NCI-H526 (cell line): Measurements from ENCODE around the gene MIEN1.
"Not testable (repeated sequence)": the region's sequence is repeated elsewhere in the genome, so short reads cannot be mapped to it uniquely, and the experiment has no call there.

ENCODE experiments used
- DNase-seq, 2 experiments: peaks; one replicate each; lab custom pipeline; 2025; lab: John Stamatoyannopoulos, UW

The MIEN1 gene

GRCh38 chr17:39755554-39756379 is 25.4 kb upstream of the MIEN1 start:
- no peak for DNase-seq

- no peak for DNase-seq
Measured at GRCh38 chr17:39754958-39755553, 24.7 kb upstream of the MIEN1 start.

DNA sequence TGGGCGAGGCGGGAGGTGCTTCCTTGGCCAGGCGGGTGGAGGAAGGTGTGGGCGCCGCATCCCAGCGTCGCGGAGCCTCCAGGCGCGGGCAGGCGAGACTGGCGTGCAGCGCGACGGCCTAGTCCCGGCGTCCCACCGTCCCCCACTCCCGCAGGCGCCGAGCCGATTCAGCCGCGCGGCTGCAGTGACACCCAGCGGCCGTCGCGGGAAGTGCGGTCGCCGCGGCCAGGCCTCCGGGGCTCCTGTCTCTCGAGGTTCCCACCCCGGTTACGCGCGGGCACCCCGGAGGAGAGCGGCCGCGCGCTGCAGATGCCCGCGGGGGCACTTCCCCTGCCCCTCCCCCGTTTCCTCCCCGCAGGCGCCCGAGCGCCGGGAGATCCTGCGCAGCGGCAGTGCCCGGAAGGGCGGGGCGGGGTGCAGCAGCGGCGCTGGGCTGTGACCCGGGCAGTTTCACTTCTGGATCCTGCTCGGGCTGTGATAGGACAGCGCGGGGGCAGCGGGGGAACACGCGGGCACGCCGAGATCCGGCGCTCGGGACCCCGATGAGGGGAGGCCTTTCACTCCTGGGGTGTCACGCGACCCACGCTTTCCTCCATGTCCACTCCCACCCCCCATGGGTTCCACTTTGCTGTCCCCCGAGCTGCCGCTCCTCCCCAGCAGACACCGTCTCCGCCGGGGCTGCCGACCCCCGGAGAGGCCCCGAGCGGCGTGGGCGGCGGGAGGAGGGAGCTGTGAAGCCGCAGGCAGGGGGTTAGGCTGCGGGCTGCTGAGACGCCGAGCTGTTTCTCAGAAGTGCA is 24.0 kb upstream of the MIEN1 start:
- DNase-seq: peak; percentile 80 to 95

DNA sequence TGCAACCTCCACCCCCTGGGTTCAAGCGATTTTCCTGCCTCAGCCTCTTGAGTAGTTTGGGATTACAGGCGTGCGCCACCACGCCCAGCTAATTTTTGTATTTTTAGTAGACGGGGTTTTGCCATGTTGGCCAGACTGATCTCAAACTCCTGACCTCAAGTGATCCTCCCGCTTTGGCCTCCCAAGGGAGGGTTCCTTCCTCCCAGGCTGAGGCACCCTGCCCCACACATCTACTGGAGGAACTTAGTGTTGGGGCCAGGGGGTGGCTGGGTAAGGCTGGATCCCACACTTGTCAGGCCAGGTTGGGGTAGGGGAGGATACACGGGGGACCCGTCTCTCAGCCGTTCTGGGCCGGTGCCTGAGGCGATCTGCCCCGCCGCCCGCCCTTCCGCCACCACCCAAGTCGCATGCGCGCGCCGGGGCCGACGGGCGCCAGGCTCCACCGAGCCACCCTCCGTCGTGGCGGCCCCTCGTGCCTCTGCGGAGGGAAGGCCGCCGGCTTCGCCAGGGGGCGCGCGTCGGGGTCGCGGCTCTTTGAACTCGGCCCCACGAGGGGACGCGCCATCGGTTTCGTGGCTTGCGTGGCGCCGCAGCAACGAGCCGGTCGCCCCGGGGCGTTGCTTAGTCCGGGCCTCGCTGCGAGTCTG is 23.3 kb upstream of the MIEN1 start:
- peak in 1 of 2 experiments; percentile 78 for DNase-seq

- DNase-seq: no peak
Measured at GRCh38 chr17:39752241-39752881, 22.0 kb upstream of the MIEN1 start.

- DNase-seq: no peak
Measured at GRCh38 chr17:39751637-39752036, 21.3 kb upstream of the MIEN1 start.

DNA sequence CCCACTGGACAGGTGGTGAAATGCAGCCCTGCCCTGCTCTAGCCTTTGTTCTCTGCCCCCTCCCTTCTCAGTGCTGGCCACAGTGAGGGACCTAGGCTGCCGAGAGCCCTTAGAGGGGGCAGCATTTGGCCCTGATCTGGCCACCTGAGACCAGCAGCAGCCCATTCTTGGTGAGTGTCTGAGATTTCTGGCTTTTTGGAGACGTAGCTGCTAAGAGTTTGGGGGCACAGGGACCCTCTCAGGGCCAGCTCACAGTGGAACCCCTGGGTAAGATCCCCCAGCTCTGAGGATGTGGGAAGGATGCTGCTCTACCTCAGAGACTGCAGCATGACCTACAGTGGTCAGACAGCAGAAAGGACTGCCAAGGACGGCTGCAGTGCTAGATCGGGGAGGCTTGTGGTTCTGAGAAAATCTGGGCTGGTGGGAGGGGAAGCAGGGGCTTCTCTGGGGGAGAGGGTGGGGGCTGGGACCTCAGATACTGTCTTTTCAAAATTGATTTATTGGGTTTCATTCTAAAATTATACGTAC is 20.7 kb upstream of the MIEN1 start:
- DNase-seq: no peak

- DNase-seq: no peak
Measured at GRCh38 chr17:39750131-39751015, 20.0 kb upstream of the MIEN1 start.

DNA sequence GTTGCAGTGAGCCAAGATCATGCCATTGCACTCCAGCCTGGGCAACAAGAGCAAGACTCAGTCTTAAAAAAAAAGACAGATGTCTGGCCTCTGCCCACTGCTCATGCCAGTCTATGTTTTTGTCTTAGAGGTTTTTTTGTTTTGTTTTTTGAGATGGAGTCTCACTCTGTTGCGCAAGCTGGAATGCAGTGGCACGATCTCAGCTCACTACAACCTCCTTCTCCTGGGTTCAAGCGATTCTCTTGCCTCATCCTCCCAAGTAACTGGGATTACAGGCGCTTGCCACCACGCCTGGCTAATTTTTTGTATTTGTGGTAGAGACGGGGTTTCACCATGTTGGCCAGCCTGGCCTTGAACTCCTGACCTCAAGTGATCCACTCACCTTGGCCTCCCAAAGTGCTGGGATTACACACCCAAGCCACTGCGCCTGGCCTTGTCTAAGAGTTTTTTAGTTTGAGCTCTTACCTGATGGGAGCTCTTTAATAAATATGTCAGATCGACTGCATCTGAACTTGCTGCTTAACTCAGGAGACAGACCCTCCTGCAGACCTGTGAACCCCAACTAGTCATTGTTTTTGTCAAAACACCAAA is 18.2 kb upstream of the MIEN1 start:
- not testable (repeated sequence) for DNase-seq

- no peak for DNase-seq
Measured at GRCh38 chr17:39747745-39748144, 17.4 kb upstream of the MIEN1 start.

- DNase-seq: no peak
Measured at GRCh38 chr17:39746145-39746461, 15.8 kb upstream of the MIEN1 start.

DNA sequence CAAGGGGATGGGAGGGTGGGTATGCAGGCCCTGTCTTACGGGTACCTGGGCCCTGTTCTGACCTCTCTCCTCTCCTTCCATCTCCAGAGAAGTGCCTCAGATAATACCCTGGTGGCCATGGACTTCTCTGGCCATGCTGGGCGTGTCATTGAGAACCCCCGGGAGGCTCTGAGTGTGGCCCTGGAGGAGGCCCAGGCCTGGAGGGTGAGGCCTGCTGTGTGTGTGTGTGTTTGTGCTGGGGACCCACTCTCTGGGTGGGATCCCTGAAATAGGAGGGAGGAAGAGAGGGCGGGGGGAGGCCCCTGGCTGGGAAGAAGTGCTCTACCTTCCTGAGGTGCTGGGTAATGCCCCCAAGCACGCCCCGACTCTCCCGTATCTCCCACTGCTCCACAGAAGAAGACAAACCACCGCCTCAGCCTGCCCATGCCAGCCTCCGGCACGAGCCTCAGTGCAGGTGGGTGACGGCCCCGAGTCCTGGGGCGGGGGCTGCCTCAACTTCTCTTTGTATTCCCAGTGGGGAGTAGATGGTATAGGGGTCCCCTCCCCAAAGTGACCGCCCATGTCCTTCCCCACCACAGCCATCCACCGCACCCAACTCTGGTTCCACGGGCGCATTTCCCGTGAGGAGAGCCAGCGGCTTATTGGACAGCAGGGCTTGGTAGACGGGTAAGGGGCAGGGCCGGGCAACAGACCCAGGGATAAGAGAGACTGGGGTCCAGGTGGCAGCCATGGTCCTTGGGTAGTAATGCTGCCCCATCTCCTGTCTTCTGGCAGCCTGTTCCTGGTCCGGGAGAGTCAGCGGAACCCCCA is 15.2 kb upstream of the MIEN1 start:
- DNase-seq: no peak

DNA sequence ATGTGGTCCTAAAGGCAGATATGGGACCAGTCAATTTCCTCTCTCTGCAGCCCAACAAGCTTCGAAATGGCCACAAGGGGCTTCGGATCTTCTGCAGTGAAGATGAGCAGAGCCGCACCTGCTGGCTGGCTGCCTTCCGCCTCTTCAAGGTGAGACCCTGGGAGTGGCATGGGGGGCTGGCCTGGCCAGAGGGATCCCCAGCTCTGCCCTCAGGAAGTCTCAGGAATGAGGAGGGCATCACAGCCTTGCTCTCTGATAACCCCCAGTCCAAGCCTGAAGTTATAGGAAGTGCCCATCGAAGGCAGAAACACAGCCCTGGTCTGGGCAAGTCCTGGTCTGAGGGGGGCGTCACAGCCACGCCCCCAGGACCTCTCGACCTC is 14.5 kb upstream of the MIEN1 start:
- DNase-seq: no peak

- DNase-seq: no peak
Measured at GRCh38 chr17:39744075-39744835, 13.9 kb upstream of the MIEN1 start.

- DNase-seq: no peak
Measured at GRCh38 chr17:39742856-39743436, 12.6 kb upstream of the MIEN1 start.

DNA sequence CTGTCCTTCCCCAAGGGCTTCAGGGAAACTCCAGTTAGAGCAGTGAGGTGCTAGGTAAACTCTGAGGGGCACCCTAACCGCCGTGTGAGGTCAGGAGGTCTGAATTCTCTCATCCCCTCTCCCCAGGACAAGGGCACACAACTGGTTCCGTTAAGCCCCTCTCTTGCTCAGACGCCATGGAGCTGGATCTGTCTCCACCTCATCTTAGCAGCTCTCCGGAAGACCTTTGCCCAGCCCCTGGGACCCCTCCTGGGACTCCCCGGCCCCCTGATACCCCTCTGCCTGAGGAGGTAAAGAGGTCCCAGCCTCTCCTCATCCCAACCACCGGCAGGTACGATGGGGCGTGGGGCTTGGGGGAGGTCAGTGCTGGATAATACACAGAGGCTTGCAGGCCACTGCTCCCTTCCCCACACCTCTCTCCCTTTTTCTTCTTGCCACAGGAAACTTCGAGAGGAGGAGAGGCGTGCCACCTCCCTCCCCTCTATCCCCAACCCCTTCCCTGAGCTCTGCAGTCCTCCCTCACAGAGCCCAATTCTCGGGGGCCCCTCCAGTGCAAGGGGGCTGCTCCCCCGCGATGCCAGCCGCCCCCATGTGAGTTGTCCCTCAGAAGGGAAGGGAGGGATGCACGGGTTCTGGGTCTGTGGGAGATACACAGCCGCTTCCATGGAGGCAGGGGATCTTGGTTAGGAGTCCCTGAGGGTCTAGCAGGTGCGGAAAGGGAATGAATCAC is 12.0 kb upstream of the MIEN1 start:
- DNase-seq: no peak

GRCh38 chr17:39740357-39741111 is 10.2 kb upstream of the MIEN1 start:
- DNase-seq: peak; percentile 5 to 32
